Panc1 (cell line): ENCODE measurements around the gene PEPD. TPM values are rescaled to one million over a fixed set of nuclear protein-coding genes. Genes with fewer than 3 reads are reported as not detected.

Source experiments
- ATAC-seq: fragments of 200-7000 bp; cut with Tn5 transposase; 2 replicates; pipeline ENCODE4 v1.9.1; 2020; ENCODE audit warnings: mild to moderate bottlenecking, moderate library complexity
- BruUV-seq: library from RNA; stranded (reverse); fragments of 400-500 nt; replicated peaks from 2 replicates; lab custom pipeline; 2021; lab: Mats Ljungman, UMichigan
- CTCF ChIA-PET: fragments of 300-600 bp; sonication (Branson Sonifier 250); formaldehyde crosslinking; loops from one replicate; lab custom pipeline; 2022; ENCODE audit warnings: antibody characterized with exemption; lab: Charles Lee
- POLR2A ChIA-PET: fragments of 300-600 bp; sonication (Branson Sonifier 250); formaldehyde crosslinking; loops from one replicate; lab custom pipeline; 2022; ENCODE audit warnings: antibody characterized with exemption; lab: Charles Lee
- DNase-seq: peaks from one replicate; pipeline ENCODE4 v3.0.0-alpha.2; 2010; ENCODE audit warnings: low read depth, low spot score
- H3K27ac ChIP-seq: 2 replicates; pipeline ENCODE4 v1.5.1; 2011; ENCODE audit warnings: mild to moderate bottlenecking, low read length, inconsistent platforms
- H3K27me3 ChIP-seq: fragments of 200-500 bp; sonication (Bioruptor generic); 2 replicates; pipeline ENCODE4 v1.6.0; 2014; ENCODE audit warnings: low read length, inconsistent platforms; ENCODE audit not compliant: control insufficient read depth, insufficient read depth
- H3K36me3 ChIP-seq: fragments of 200-500 bp; sonication (Bioruptor generic); 2 replicates; pipeline ENCODE4 v1.5.1; 2014; ENCODE audit warnings: inconsistent platforms, mild to moderate bottlenecking, low read length, moderate library complexity; ENCODE audit not compliant: control insufficient read depth, insufficient read depth
- H3K4me1 ChIP-seq: 2 replicates; pipeline ENCODE4 v1.5.1; 2011; ENCODE audit warnings: inconsistent platforms, mild to moderate bottlenecking, low read length, moderate library complexity; ENCODE audit not compliant: control insufficient read depth, insufficient read depth
- H3K4me3 ChIP-seq, 2 experiments: 2 replicates each; pipeline ENCODE4 v1.5.1; 2011 to 2012; ENCODE audit warnings: low read depth in 2 of 2, low read length in 2 of 2, mild to moderate bottlenecking in 2 of 2, inconsistent platforms in 1 of 2, moderate library complexity in 1 of 2
- H3K9me3 ChIP-seq: fragments of 200-500 bp; sonication (Bioruptor generic); 2 replicates; pipeline ENCODE4 v1.5.1; 2014; ENCODE audit warnings: low read depth, mild to moderate bottlenecking, inconsistent platforms, low read length, moderate library complexity; ENCODE audit not compliant: control insufficient read depth, insufficient read depth
- POLR2AphosphoS5 ChIP-seq: IDR thresholded peaks from 2 replicates; pipeline ENCODE4 v1.6.1; 2012; ENCODE audit warnings: mild to moderate bottlenecking, low read depth, low read length, moderate library complexity
- SIN3A ChIP-seq: IDR thresholded peaks from 2 replicates; pipeline ENCODE4 v1.6.1; 2012; ENCODE audit warnings: low read depth, mild to moderate bottlenecking, low read length, moderate library complexity, borderline replicate concordance; ENCODE audit not compliant: insufficient read depth
- TCF7L2 ChIP-seq: IDR thresholded peaks from 2 replicates; pipeline ENCODE4 v1.6.1; 2011; ENCODE audit warnings: mild to moderate bottlenecking, low read depth, low read length, inconsistent platforms
- in situ Hi-C: cut with HindIII; loops from 2 replicates; pipeline ENCODE4 v1.10.0; 2016; ENCODE audit warnings: low sequenced_read_pairs, low pct_unique_long_range_greater_than_20kb
- intact Hi-C: fragments of 100-400 bp; cut with micrococcal nuclease; formaldehyde crosslinking; loops from one replicate; pipeline ENCODE4 v1.10.0; 2022; ENCODE audit not compliant: unreplicated experiment
- total RNA-seq: library from RNA; stranded (reverse); gene quantifications from one replicate; pipeline ENCODE4 v1.2.1, GENCODE V29; 2021; ENCODE audit not compliant: unreplicated experiment
- TF ChIP-seq, protein P1 (sequence below): fragments of 450-650 bp; IDR thresholded peaks from 2 replicates; pipeline ENCODE4 v1.5.1; 2017; ENCODE audit warnings: mild to moderate bottlenecking
- TF ChIP-seq, protein P2 (sequence below), 2 experiments: IDR thresholded peaks; 2 replicates each; pipeline ENCODE4 v1.6.1; 2011 to 2012; ENCODE audit warnings: low read depth in 2 of 2, control low read depth in 1 of 2, low read length in 1 of 2, mild to moderate bottlenecking in 1 of 2, moderate library complexity in 1 of 2; ENCODE audit not compliant: insufficient read depth in 1 of 2

Gene PEPD
- total RNA-seq, 1 experiment from 2014 or later: 102 TPM

GRCh38 chr19:33403221-33403972 is 118.2 kb downstream of the PEPD start:
- Histone ChIP-seq H3K36me3 (no peaks in the 10 kb centered on the region), H3K27me3 (no peaks in the 10 kb centered on the region), H3K27ac (no peak overlapping the region), H3K4me3 (no peak overlapping the region), H3K4me1 (no peaks in the 10 kb centered on the region), H3K9me3 (no peaks in the 10 kb centered on the region)
- DNase-seq (no peak), ATAC-seq (no peak)
- TF ChIP-seq, protein P1, sequence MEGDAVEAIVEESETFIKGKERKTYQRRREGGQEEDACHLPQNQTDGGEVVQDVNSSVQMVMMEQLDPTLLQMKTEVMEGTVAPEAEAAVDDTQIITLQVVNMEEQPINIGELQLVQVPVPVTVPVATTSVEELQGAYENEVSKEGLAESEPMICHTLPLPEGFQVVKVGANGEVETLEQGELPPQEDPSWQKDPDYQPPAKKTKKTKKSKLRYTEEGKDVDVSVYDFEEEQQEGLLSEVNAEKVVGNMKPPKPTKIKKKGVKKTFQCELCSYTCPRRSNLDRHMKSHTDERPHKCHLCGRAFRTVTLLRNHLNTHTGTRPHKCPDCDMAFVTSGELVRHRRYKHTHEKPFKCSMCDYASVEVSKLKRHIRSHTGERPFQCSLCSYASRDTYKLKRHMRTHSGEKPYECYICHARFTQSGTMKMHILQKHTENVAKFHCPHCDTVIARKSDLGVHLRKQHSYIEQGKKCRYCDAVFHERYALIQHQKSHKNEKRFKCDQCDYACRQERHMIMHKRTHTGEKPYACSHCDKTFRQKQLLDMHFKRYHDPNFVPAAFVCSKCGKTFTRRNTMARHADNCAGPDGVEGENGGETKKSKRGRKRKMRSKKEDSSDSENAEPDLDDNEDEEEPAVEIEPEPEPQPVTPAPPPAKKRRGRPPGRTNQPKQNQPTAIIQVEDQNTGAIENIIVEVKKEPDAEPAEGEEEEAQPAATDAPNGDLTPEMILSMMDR: no peak
- TF ChIP-seq, protein P2, sequence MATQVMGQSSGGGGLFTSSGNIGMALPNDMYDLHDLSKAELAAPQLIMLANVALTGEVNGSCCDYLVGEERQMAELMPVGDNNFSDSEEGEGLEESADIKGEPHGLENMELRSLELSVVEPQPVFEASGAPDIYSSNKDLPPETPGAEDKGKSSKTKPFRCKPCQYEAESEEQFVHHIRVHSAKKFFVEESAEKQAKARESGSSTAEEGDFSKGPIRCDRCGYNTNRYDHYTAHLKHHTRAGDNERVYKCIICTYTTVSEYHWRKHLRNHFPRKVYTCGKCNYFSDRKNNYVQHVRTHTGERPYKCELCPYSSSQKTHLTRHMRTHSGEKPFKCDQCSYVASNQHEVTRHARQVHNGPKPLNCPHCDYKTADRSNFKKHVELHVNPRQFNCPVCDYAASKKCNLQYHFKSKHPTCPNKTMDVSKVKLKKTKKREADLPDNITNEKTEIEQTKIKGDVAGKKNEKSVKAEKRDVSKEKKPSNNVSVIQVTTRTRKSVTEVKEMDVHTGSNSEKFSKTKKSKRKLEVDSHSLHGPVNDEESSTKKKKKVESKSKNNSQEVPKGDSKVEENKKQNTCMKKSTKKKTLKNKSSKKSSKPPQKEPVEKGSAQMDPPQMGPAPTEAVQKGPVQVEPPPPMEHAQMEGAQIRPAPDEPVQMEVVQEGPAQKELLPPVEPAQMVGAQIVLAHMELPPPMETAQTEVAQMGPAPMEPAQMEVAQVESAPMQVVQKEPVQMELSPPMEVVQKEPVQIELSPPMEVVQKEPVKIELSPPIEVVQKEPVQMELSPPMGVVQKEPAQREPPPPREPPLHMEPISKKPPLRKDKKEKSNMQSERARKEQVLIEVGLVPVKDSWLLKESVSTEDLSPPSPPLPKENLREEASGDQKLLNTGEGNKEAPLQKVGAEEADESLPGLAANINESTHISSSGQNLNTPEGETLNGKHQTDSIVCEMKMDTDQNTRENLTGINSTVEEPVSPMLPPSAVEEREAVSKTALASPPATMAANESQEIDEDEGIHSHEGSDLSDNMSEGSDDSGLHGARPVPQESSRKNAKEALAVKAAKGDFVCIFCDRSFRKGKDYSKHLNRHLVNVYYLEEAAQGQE (IDR thresholded peaks at IDR 0.05; ENCODE audit: insufficient read depth in 1 of 2, low read depth in 2 of 2, low read length in 1 of 2): no peak
- TF ChIP-seq POLR2AphosphoS5 (no peak), SIN3A (no peak), TCF7L2 (no peak)
- in situ Hi-C loops (no loop called here), intact Hi-C loops (no loop called here)
- ChIA-PET POLR2A (no interaction called here), CTCF (interaction anchor here (0.5 to 0.6 kb wide), 2 partner anchors 130 to 162 kb away, joined by 4 read pairs; no protein-coding TSS in a partner anchor)
- no TSS peak for BruUV-seq

DNA sequence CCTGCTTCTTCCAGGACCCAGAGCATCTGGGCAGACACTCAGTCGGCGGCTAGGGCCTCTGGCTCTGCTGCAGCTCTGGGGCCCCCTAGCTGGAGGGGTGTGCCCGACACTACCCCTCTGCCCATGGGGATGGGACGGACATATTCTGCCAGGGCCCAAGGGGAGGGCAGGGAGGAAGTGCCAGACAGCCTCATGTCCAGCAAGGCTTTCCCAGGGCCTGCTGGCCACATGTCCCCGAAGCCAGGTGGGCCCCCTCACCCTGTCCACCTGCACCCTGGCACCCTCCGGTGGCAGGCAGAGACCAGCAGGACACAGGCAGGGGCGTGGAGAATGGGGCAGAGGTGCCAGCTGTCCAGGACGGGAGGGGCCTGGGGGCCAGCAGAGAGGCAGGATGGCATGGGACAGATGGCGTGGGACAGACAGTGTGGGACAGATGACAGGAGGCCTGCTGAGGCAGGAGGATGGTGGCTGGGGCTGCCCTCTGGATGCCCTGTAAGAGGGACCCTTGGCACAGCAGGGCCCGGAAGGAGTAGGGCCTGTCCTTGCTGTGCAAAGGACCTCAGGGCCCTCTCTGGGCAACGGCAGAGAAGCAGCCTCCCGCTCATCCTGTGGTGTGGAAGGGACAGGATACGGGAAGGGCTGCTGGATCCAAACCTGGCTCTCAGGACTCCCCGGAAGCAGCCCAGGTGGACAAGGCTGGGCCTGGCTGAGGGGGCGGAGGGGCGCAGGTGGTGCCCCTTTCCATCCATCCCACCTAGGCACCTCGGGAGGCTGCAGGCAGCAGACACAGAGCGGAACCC is 119.0 kb downstream of the PEPD start:
- POLR2A ChIA-PET: no interaction called here
- Histone ChIP-seq H3K36me3 (no peaks in the 10 kb centered on the region), H3K4me1 (no peaks in the 10 kb centered on the region), H3K4me3 (no peak overlapping the region), H3K27ac (no peak overlapping the region), H3K9me3 (no peaks in the 10 kb centered on the region), H3K27me3 (no peaks in the 10 kb centered on the region)
- in situ Hi-C loops (no loop called here), intact Hi-C loops (no loop called here)
- TF ChIP-seq, protein P1: peak; percentile 64
- TF ChIP-seq, protein P2 (IDR thresholded peaks at IDR 0.05; ENCODE audit: insufficient read depth in 1 of 2, low read depth in 2 of 2, low read length in 1 of 2): no peak
- BruUV-seq: no TSS peak
- DNase-seq (no peak), ATAC-seq (no peak)
- CTCF ChIA-PET: interaction anchor here (0.5 kb wide), 1 partner anchor 162 kb away, joined by 4 read pairs; no protein-coding TSS in a partner anchor
